Neural progenitor cell (in vitro differentiated cells): ENCODE data around the gene SYT3. TPM values are rescaled to one million over a fixed set of nuclear protein-coding genes. Genes with fewer than 3 reads are reported as not detected.

Experiments
- DNase-seq: peaks from one replicate; pipeline ENCODE4 v3.0.0-alpha.2; 2016; ENCODE audit warnings: low spot score
- H2AFZ ChIP-seq: fragments of 200-600 bp; sonication (generic); replicated peaks from 2 replicates; pipeline ENCODE4 v1.6.1; 2016; ENCODE audit warnings: antibody characterized with exemption
- H3F3A ChIP-seq: fragments of 200-600 bp; sonication (generic); 2 replicates; pipeline ENCODE4 v1.6.1; 2016; ENCODE audit warnings: antibody characterized with exemption, low read depth
- H3K27ac ChIP-seq: fragments of 200-600 bp; sonication (generic); 2 replicates; pipeline ENCODE4 v1.5.1; 2016; ENCODE audit warnings: mild to moderate bottlenecking
- H3K27me3 ChIP-seq: fragments of 200-600 bp; sonication (generic); 2 replicates; pipeline ENCODE4 v1.6.1; 2016; ENCODE audit warnings: mild to moderate bottlenecking, moderate library complexity
- H3K36me3 ChIP-seq: fragments of 200-600 bp; sonication (generic); 2 replicates; pipeline ENCODE4 v1.5.1; 2016
- H3K4me1 ChIP-seq: fragments of 200-600 bp; sonication (generic); 2 replicates; pipeline ENCODE4 v1.6.1; 2016; ENCODE audit warnings: mixed run types
- H3K4me2 ChIP-seq: fragments of 200-600 bp; sonication (generic); 2 replicates; pipeline ENCODE4 v1.6.1; 2016
- H3K4me3 ChIP-seq: fragments of 200-600 bp; sonication (generic); 2 replicates; pipeline ENCODE4 v1.5.1; 2016
- H3K79me2 ChIP-seq: fragments of 200-600 bp; sonication (generic); 2 replicates; pipeline ENCODE4 v1.6.1; 2016; ENCODE audit warnings: low read depth
- H3K9ac ChIP-seq: fragments of 200-600 bp; sonication (generic); 2 replicates; pipeline ENCODE4 v1.6.1; 2016
- H3K9me3 ChIP-seq: fragments of 200-600 bp; sonication (generic); 2 replicates; pipeline ENCODE4 v1.5.1; 2016; ENCODE audit warnings: low read depth
- H4K20me1 ChIP-seq: fragments of 200-600 bp; sonication (generic); 2 replicates; pipeline ENCODE4 v1.6.1; 2016; ENCODE audit warnings: low read depth
- H3K27ac Mint-ChIP-seq: 3 replicates; pipeline ENCODE4 v1.8.0; 2021; ENCODE audit warnings: mixed read lengths
- H3K27me3 Mint-ChIP-seq: 2 replicates; pipeline ENCODE4 v1.8.0; 2022; ENCODE audit warnings: low read depth, mild to moderate bottlenecking, inconsistent platforms, moderate library complexity, mixed read lengths; ENCODE audit not compliant: insufficient read depth
- H3K36me3 Mint-ChIP-seq: 3 replicates; pipeline ENCODE4 v1.8.0; 2021; ENCODE audit warnings: mixed read lengths
- H3K4me1 Mint-ChIP-seq: 3 replicates; pipeline ENCODE4 v1.8.0; 2021; ENCODE audit warnings: mixed read lengths
- H3K4me3 Mint-ChIP-seq: 3 replicates; pipeline ENCODE4 v1.8.0; 2021; ENCODE audit warnings: mild to moderate bottlenecking, moderate library complexity, mixed read lengths
- H3K9me3 Mint-ChIP-seq: 3 replicates; pipeline ENCODE4 v1.8.0; 2020; ENCODE audit warnings: mixed read lengths
- EZH2 ChIP-seq: fragments of 200-600 bp; sonication (generic); IDR thresholded peaks from 2 replicates; pipeline ENCODE4 v1.6.1; 2017; ENCODE audit warnings: antibody characterized with exemption, mild to moderate bottlenecking, moderate library complexity
- EZH2phosphoT487 ChIP-seq: fragments of 200-600 bp; sonication (generic); IDR thresholded peaks from 2 replicates; pipeline ENCODE4 v1.6.1; 2017; ENCODE audit warnings: antibody characterized with exemption
- total RNA-seq: library from RNA; depleted of rRNA; stranded (reverse); fragments of >200 nt; gene quantifications from 2 replicates; pipeline ENCODE4 v1.2.3, GENCODE V29; 2015; ENCODE audit warnings: low replicate concordance
- TF ChIP-seq, protein P1 (sequence below): fragments of 200-600 bp; sonication (generic); IDR thresholded peaks from 2 replicates; pipeline ENCODE4 v1.5.1; 2017; ENCODE audit warnings: antibody characterized with exemption, mild to moderate bottlenecking

The SYT3 gene
- total RNA-seq, 1 donor from 2014 or later = 0.41 TPM

DNA sequence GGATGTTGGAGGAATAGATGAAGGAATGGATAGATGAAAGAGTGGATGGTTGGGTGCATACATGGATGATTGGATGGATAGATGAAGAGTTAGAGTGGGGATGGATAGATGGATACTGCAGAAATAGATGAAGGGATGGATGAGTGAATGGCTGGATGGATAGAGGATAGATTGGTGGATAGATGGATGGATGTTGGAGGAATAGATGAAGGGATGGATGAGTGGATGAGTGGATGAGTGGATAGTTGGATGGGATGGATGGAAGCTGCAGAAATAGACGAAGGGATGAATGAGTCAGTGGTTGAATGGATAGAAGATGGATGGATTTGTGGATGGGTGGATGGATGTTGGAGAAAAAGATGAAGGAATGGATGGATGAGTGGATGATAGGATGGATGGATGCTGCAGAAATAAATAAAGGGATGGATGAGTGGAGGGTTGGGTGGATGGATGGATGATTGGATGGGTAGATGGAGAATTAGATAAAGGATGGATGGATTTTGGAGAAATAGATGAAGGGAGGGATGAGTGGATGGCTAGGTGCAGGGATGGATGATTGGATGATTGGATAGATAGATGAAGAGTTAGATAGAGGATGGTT is 4.7 kb upstream of the SYT3 start:
- no peak overlapping the region for H3K9ac ChIP-seq
- H3K36me3 Mint-ChIP-seq = no peaks in the 10 kb centered on the region
- H2AFZ ChIP-seq = no peak overlapping the region
- H3K79me2 ChIP-seq = no peaks in the 10 kb centered on the region
- no peaks in the 10 kb centered on the region for H3K36me3 ChIP-seq
- TF ChIP-seq, protein P1, sequence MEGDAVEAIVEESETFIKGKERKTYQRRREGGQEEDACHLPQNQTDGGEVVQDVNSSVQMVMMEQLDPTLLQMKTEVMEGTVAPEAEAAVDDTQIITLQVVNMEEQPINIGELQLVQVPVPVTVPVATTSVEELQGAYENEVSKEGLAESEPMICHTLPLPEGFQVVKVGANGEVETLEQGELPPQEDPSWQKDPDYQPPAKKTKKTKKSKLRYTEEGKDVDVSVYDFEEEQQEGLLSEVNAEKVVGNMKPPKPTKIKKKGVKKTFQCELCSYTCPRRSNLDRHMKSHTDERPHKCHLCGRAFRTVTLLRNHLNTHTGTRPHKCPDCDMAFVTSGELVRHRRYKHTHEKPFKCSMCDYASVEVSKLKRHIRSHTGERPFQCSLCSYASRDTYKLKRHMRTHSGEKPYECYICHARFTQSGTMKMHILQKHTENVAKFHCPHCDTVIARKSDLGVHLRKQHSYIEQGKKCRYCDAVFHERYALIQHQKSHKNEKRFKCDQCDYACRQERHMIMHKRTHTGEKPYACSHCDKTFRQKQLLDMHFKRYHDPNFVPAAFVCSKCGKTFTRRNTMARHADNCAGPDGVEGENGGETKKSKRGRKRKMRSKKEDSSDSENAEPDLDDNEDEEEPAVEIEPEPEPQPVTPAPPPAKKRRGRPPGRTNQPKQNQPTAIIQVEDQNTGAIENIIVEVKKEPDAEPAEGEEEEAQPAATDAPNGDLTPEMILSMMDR = no peak
- TF ChIP-seq EZH2 (no peak), EZH2phosphoT487 (no peak)
- no peaks in the 10 kb centered on the region for H3K9me3 Mint-ChIP-seq
- H3K27me3 ChIP-seq = peaks cover 60% of the 10 kb centered on the region
- no peak overlapping the region for H3K27ac Mint-ChIP-seq
- no peak for DNase-seq
- H3K4me1 ChIP-seq = no peaks in the 10 kb centered on the region
- no peak overlapping the region for H3K4me2 ChIP-seq
- no peaks in the 10 kb centered on the region for H3K9me3 ChIP-seq
- no peak overlapping the region for H3K4me3 Mint-ChIP-seq
- H3K4me3 ChIP-seq = no peak overlapping the region
- no peaks in the 10 kb centered on the region for H4K20me1 ChIP-seq
- H3K27me3 Mint-ChIP-seq = peaks cover 2% of the 10 kb centered on the region
- no peak overlapping the region for H3K27ac ChIP-seq
- H3F3A ChIP-seq = peaks cover 4% of the 10 kb centered on the region
- H3K4me1 Mint-ChIP-seq = peaks cover 4% of the 10 kb centered on the region

DNA sequence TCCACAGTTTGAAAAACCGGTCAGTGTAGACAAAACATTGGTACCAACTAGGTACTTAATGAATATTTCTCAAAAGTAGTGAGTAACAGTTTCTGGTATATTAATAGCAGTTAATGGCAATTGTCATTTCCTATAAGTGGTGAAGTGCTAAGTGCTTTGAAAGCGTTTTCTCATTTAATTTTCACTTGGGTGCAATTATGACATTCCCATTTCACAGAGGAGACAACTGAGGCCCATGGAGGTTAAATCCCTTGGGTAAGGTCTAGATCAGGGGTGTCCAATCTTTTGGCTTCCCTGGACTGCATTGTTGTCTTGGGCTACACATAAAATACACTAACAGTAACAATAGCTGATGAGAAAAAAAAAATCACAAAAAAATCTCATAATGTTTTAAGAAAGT is 687 bp upstream of the SYT3 start:
- H3K4me2 ChIP-seq = peak overlapping the region; percentile 99
- TF ChIP-seq EZH2phosphoT487 (no peak), EZH2 (no peak)
- TF ChIP-seq, protein P1 = no peak
- no peak overlapping the region for H3K9ac ChIP-seq
- H3F3A ChIP-seq = peaks cover 4% of the 10 kb centered on the region
- no peaks in the 10 kb centered on the region for H3K36me3 ChIP-seq
- H3K4me3 ChIP-seq = peak overlapping the region; percentile 89
- peak overlapping the region; percentile 71 for H3K4me3 Mint-ChIP-seq
- peaks cover 13% of the 10 kb centered on the region for H3K4me1 Mint-ChIP-seq
- H3K27me3 Mint-ChIP-seq = peaks cover 15% of the 10 kb centered on the region
- peaks cover 80% of the 10 kb centered on the region for H3K27me3 ChIP-seq
- no peak overlapping the region for H3K27ac ChIP-seq
- no peaks in the 10 kb centered on the region for H3K9me3 ChIP-seq
- no peak for DNase-seq
- peaks cover 11% of the 10 kb centered on the region for H3K9me3 Mint-ChIP-seq
- no peaks in the 10 kb centered on the region for H4K20me1 ChIP-seq
- peak overlapping the region; percentile 99 for H2AFZ ChIP-seq
- H3K79me2 ChIP-seq = no peaks in the 10 kb centered on the region
- H3K27ac Mint-ChIP-seq = no peak overlapping the region
- no peaks in the 10 kb centered on the region for H3K4me1 ChIP-seq
- no peaks in the 10 kb centered on the region for H3K36me3 Mint-ChIP-seq

DNA sequence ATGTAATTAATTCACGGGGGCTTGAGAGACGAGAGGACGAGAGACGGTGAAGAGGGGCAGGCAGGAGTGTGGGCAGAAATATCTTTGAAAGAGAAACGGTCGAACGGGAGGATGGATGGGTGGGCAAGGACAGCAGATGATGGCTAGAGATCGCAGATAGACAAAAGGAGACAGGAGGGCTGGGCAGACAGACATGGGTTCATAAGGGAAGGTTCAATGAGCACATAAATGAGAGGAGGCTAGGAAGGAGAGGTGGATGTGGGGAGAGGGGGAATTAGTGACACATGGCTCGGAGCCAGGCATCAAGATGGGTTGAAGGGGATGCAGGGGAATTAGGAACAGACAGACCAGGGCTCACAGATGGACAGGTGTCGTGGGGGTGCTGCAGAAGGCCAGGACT is 1.1 kb downstream of the SYT3 start:
- peaks cover 63% of the 10 kb centered on the region for H3K27me3 ChIP-seq
- no peaks in the 10 kb centered on the region for H4K20me1 ChIP-seq
- H3K27me3 Mint-ChIP-seq = peaks cover 15% of the 10 kb centered on the region
- peak overlapping the region; percentile 91 for H3K4me3 Mint-ChIP-seq
- H3K79me2 ChIP-seq = no peaks in the 10 kb centered on the region
- peaks cover 21% of the 10 kb centered on the region for H3K9me3 Mint-ChIP-seq
- peak overlapping the region; percentile 89 for H3K4me3 ChIP-seq
- peak overlapping the region; percentile 99 for H3K4me2 ChIP-seq
- H3K27ac ChIP-seq = no peak overlapping the region
- no peak overlapping the region for H2AFZ ChIP-seq
- H3K4me1 ChIP-seq = no peaks in the 10 kb centered on the region
- H3K9me3 ChIP-seq = no peaks in the 10 kb centered on the region
- H3K4me1 Mint-ChIP-seq = peaks cover 13% of the 10 kb centered on the region
- H3K27ac Mint-ChIP-seq = no peak overlapping the region
- H3F3A ChIP-seq = peaks cover 4% of the 10 kb centered on the region
- no peak overlapping the region for H3K9ac ChIP-seq
- H3K36me3 Mint-ChIP-seq = no peaks in the 10 kb centered on the region
- TF ChIP-seq EZH2 (no peak), EZH2phosphoT487 (no peak)
- TF ChIP-seq, protein P1 = no peak
- no peak for DNase-seq
- no peaks in the 10 kb centered on the region for H3K36me3 ChIP-seq
